Hematopoietic multipotent progenitor cell (in vitro differentiated cells): ENCODE results near the gene NUMBL. TPM values are rescaled to one million over a fixed set of nuclear protein-coding genes. Genes with fewer than 3 reads are reported as not detected.

Experiments used
- DNase-seq, 3 donors: peaks; one replicate each; pipeline ENCODE4 v3.0.0-alpha.2; 2011 to 2015; ENCODE audit warnings: low read depth in 2 of 3, low spot score in 2 of 3
- total RNA-seq: library from RNA; depleted of rRNA; stranded (reverse); fragments of >200 nt; gene quantifications from one replicate; pipeline ENCODE4 v1.2.3, GENCODE V29; 2012

NUMBL gene
- total RNA-seq, 1 donor: 18.3 TPM

GRCh38 chr19:40716482-40717324, 26.3 kb upstream of the NUMBL start, which contains the start of the genes COQ8B and ITPKC:
COQ8B (minus strand) TSS chr19:40716886; CDS start chr19:40714632, 2,254 bp downstream.
ITPKC (plus strand) TSS chr19:40717112; CDS start chr19:40717136, 24 bp downstream.
- peak; percentile 93 to 99 (median 99) for DNase-seq

- peak in 2 of 3 donors; percentile 67 to 85 for DNase-seq
Observed at GRCh38 chr19:40716031-40716481, 25.6 kb upstream of the NUMBL start.

- DNase-seq: peak; percentile 73 to 99 (median 98)
Observed at GRCh38 chr19:40714441-40715299, 24.2 kb upstream of the NUMBL start.

- no peak for DNase-seq
Observed at GRCh38 chr19:40713939-40714338, 23.5 kb upstream of the NUMBL start.

- DNase-seq: no peak
Observed at GRCh38 chr19:40709817-40710216, 19.4 kb upstream of the NUMBL start.

- DNase-seq: no peak
Observed at GRCh38 chr19:40707615-40708014, 17.2 kb upstream of the NUMBL start.

- DNase-seq: no peak
Observed at GRCh38 chr19:40705950-40706619, 15.6 kb upstream of the NUMBL start.

- no peak for DNase-seq
Observed at GRCh38 chr19:40705362-40705651, 14.9 kb upstream of the NUMBL start.

- no peak for DNase-seq
Observed at GRCh38 chr19:40704491-40705361, 14.3 kb upstream of the NUMBL start.

- no peak for DNase-seq
Observed at GRCh38 chr19:40703029-40703755, 12.7 kb upstream of the NUMBL start.

- no peak for DNase-seq
Observed at GRCh38 chr19:40702337-40703012, 12.0 kb upstream of the NUMBL start.

GRCh38 chr19:40701758-40702157, 11.3 kb upstream of the NUMBL start:
- DNase-seq: no peak

- DNase-seq: no peak
Observed at GRCh38 chr19:40700083-40700482, 9.6 kb upstream of the NUMBL start.

- no peak for DNase-seq
Observed at GRCh38 chr19:40697007-40697406, 6.6 kb upstream of the NUMBL start.

- DNase-seq: no peak
Observed at GRCh38 chr19:40695881-40696280, 5.4 kb upstream of the NUMBL start.

- no peak for DNase-seq
Observed at GRCh38 chr19:40693896-40694295, 3.4 kb upstream of the NUMBL start.

- DNase-seq: no peak
Observed at GRCh38 chr19:40693150-40693788, 2.8 kb upstream of the NUMBL start.

GRCh38 chr19:40692212-40692551, 1.7 kb upstream of the NUMBL start:
- no peak for DNase-seq
